Endodermal cell (in vitro differentiated cells): Measurements from ENCODE around the gene GSAP. TPM values are rescaled to one million over a fixed set of nuclear protein-coding genes. Genes with fewer than 3 reads are reported as not detected.

ENCODE experiments used
- DNase-seq: peaks from one replicate; pipeline ENCODE4 v3.0.0-alpha.2; 2017
- H3K27ac ChIP-seq: 2 replicates; pipeline ENCODE4 v1.5.1; 2013; ENCODE audit warnings: mild to moderate bottlenecking, low read depth, low read length, moderate library complexity
- H3K27me3 ChIP-seq: 2 replicates; pipeline ENCODE4 v1.6.1; 2013; ENCODE audit warnings: mild to moderate bottlenecking, low read length, moderate library complexity; ENCODE audit not compliant: insufficient read depth, control insufficient read depth, poor library complexity, severe bottlenecking
- H3K36me3 ChIP-seq: 2 replicates; pipeline ENCODE4 v1.7.0; 2013; ENCODE audit warnings: mild to moderate bottlenecking, low read length, moderate library complexity; ENCODE audit not compliant: control insufficient read depth, insufficient read depth
- H3K4me1 ChIP-seq: one replicate; pipeline ENCODE4 v1.7.0; 2013; ENCODE audit warnings: low read length; ENCODE audit not compliant: control insufficient read depth, insufficient read depth
- H3K4me3 ChIP-seq: 2 replicates; pipeline ENCODE4 v1.5.1; 2013; ENCODE audit warnings: mild to moderate bottlenecking, low read length, moderate library complexity
- H3K9ac ChIP-seq: 2 replicates; pipeline ENCODE4 v1.6.1; 2013; ENCODE audit warnings: mild to moderate bottlenecking, low read length, moderate library complexity; ENCODE audit not compliant: poor library complexity, severe bottlenecking; ENCODE audit errors: extremely low read depth
- H3K9me3 ChIP-seq: 2 replicates; pipeline ENCODE4 v1.6.1; 2013; ENCODE audit warnings: mild to moderate bottlenecking, low read length, moderate library complexity; ENCODE audit not compliant: control insufficient read depth
- H3K27ac Mint-ChIP-seq: 2 replicates; pipeline ENCODE4 v1.8.0; 2020; ENCODE audit warnings: mixed read lengths
- H3K27me3 Mint-ChIP-seq: 2 replicates; pipeline ENCODE4 v1.8.0; 2021; ENCODE audit warnings: mild to moderate bottlenecking, mixed read lengths; ENCODE audit not compliant: insufficient read depth
- H3K36me3 Mint-ChIP-seq: 2 replicates; pipeline ENCODE4 v1.8.0; 2020; ENCODE audit warnings: low read depth, mixed read lengths
- H3K4me1 Mint-ChIP-seq: 2 replicates; pipeline ENCODE4 v1.8.0; 2020; ENCODE audit warnings: mixed read lengths
- H3K4me3 Mint-ChIP-seq: 2 replicates; pipeline ENCODE4 v1.8.0; 2020; ENCODE audit warnings: mild to moderate bottlenecking, moderate library complexity, mixed read lengths
- H3K9me3 Mint-ChIP-seq: 2 replicates; pipeline ENCODE4 v1.8.0; 2020; ENCODE audit warnings: mild to moderate bottlenecking, mixed read lengths
- WGBS, 2 experiments: methylation state at CpG; one replicate each; pipeline versions ENCODE4 v1.1.5 to v1.1.7; 2013; ENCODE audit warnings: missing lambda C conversion rate in 2 of 2, mixed read lengths in 1 of 2; ENCODE audit not compliant: insufficient coverage in 1 of 2, insufficient read length in 1 of 2; 5-methylcytosine and 5-hydroxymethylcytosine counted together
- total RNA-seq, 2 donors: library from RNA; stranded (reverse); fragmentation: NEBNext Ultra II Directional in 1 of 2; extraction: Animal tissue kit (Norgen Biotek cat#: 25700) in 1 of 2; gene quantifications; 2 replicates in 1 of 2; 3 replicates in 1 of 2; pipeline ENCODE4 v1.2.1, GENCODE V29; 2021
- TF ChIP-seq, protein P1 (sequence below): fragments of 200-600 bp; sonication (generic); conservative IDR thresholded peaks from 2 replicates; pipeline ENCODE4 v1.5.0; 2021; ENCODE audit warnings: antibody characterized with exemption, mild to moderate bottlenecking

GSAP gene
- total RNA-seq, 2 donors from 2014 or later, result 0.82 to 0.90 TPM

DNA sequence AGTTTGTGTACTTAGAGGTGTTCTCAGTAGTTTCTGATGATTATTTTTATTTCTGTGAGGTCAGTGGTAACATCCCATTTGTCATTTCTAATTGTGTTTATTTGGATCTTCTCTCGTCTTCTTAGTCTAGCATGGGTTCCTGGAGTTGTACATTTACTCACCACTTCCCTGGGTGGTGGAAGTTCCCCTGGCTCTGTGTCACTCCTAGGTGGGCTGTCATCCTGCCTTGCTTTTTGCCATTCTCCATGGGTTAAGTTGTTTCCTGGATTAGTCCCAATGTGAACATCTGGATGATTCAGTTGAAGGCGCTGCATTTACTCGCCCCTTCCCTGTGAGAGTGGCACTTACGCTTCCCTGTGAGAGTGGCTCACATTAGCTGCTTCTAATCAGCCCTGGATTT lies 48.2 kb downstream of the GSAP start:
- no peaks in the 10 kb centered on the region for H3K36me3 ChIP-seq
- no peak overlapping the region for H3K9ac ChIP-seq
- 97% methylated on average over 4 of the region's 4 CpGs for WGBS, 2 experiments
- H3K27me3 ChIP-seq, result no peaks in the 10 kb centered on the region
- H3K27ac Mint-ChIP-seq, result no peak overlapping the region
- no peaks in the 10 kb centered on the region for H3K9me3 Mint-ChIP-seq
- no peaks in the 10 kb centered on the region for H3K27me3 Mint-ChIP-seq
- TF ChIP-seq, protein P1, sequence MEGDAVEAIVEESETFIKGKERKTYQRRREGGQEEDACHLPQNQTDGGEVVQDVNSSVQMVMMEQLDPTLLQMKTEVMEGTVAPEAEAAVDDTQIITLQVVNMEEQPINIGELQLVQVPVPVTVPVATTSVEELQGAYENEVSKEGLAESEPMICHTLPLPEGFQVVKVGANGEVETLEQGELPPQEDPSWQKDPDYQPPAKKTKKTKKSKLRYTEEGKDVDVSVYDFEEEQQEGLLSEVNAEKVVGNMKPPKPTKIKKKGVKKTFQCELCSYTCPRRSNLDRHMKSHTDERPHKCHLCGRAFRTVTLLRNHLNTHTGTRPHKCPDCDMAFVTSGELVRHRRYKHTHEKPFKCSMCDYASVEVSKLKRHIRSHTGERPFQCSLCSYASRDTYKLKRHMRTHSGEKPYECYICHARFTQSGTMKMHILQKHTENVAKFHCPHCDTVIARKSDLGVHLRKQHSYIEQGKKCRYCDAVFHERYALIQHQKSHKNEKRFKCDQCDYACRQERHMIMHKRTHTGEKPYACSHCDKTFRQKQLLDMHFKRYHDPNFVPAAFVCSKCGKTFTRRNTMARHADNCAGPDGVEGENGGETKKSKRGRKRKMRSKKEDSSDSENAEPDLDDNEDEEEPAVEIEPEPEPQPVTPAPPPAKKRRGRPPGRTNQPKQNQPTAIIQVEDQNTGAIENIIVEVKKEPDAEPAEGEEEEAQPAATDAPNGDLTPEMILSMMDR, result no peak
- no peaks in the 10 kb centered on the region for H3K4me1 Mint-ChIP-seq
- H3K4me3 ChIP-seq, result no peak overlapping the region
- no peak overlapping the region for H3K27ac ChIP-seq
- no peak overlapping the region for H3K4me3 Mint-ChIP-seq
- DNase-seq, result no peak
- no peaks in the 10 kb centered on the region for H3K9me3 ChIP-seq
- no peaks in the 10 kb centered on the region for H3K4me1 ChIP-seq
- no peaks in the 10 kb centered on the region for H3K36me3 Mint-ChIP-seq

DNA sequence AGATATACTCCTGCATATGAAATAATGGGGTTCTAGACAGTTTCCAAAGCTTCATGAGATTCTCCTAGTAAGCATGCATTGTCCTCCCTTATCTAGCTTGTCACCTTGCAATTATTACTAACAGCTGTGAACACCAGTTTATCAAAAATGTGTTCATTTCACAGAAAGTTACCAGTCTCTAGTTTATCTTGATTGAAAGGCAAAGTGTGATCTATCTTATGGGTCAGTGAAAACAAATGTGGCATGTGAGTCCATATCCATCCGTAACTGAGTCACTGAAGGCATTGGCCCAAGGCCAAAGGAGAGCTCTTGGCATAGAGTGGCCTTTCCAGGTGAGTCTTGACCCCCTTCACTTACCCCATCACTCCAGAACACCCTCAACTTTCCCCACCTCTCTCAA lies 53.2 kb downstream of the GSAP start:
- H3K27ac ChIP-seq, result no peak overlapping the region
- H3K27me3 ChIP-seq, result no peaks in the 10 kb centered on the region
- no peak overlapping the region for H3K27ac Mint-ChIP-seq
- no peaks in the 10 kb centered on the region for H3K4me1 Mint-ChIP-seq
- no peaks in the 10 kb centered on the region for H3K4me1 ChIP-seq
- no peaks in the 10 kb centered on the region for H3K9me3 ChIP-seq
- H3K4me3 ChIP-seq, result no peak overlapping the region
- no peaks in the 10 kb centered on the region for H3K27me3 Mint-ChIP-seq
- no peak overlapping the region for H3K9ac ChIP-seq
- no peaks in the 10 kb centered on the region for H3K36me3 Mint-ChIP-seq
- TF ChIP-seq, protein P1, result no peak
- no peaks in the 10 kb centered on the region for H3K9me3 Mint-ChIP-seq
- H3K4me3 Mint-ChIP-seq, result no peak overlapping the region
- no peaks in the 10 kb centered on the region for H3K36me3 ChIP-seq
- WGBS, 2 experiments, result 86 to 89% methylated on average over 1 of the region's 1 CpG
- DNase-seq, result no peak

DNA sequence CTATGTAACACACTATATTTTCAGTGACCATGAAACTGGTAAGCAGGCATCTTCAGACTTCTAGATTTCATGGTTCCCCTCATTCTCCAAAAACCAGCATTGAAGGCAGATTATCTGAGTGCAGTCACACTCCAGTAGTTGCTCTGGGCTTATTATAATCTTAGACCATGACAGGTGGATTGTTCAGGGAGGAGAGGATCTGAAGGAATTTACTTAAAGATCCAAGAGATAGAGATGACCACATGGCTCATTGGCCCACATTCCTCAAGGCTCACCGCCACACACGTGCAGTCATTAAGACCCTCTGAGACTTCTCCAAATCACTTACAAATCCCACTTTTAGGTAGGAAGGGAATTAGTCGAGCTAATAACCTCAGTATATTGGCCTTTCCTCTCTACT lies 55.2 kb downstream of the GSAP start:
- DNase-seq, result no peak
- Mint-ChIP-seq H3K4me3 (no peak overlapping the region), H3K27ac (no peak overlapping the region), H3K27me3 (no peaks in the 10 kb centered on the region), H3K4me1 (no peaks in the 10 kb centered on the region), H3K9me3 (no peaks in the 10 kb centered on the region), H3K36me3 (no peaks in the 10 kb centered on the region)
- no peaks in the 10 kb centered on the region for H3K27me3 ChIP-seq
- no peak overlapping the region for H3K9ac ChIP-seq
- no peak overlapping the region for H3K4me3 ChIP-seq
- H3K27ac ChIP-seq, result no peak overlapping the region
- no peaks in the 10 kb centered on the region for H3K4me1 ChIP-seq
- WGBS, 2 experiments, result 94 to 100% methylated on average over 2 to 3 of the region's 3 CpGs
- TF ChIP-seq, protein P1, result no peak
- no peaks in the 10 kb centered on the region for H3K36me3 ChIP-seq
- no peaks in the 10 kb centered on the region for H3K9me3 ChIP-seq
